Neuronal stem cell (in vitro differentiated cells): ENCODE results near the gene RCOR2.
A peak's percentile ranks its signal among the peaks of the same experiment; 100 is the strongest.

ENCODE experiments used
- DNase-seq: peaks from one replicate; pipeline ENCODE4 v3.0.0-alpha.2; 2013; ENCODE audit warnings: low spot score
- H2AFZ ChIP-seq: one replicate; pipeline ENCODE4 v1.6.1; 2013; ENCODE audit warnings: mild to moderate bottlenecking, low read length, inconsistent platforms
- H2AK5ac ChIP-seq: 2 replicates; pipeline ENCODE4 v1.6.1; 2013; ENCODE audit warnings: low read depth, mild to moderate bottlenecking, inconsistent platforms, low read length, moderate library complexity, mixed read lengths
- H2BK120ac ChIP-seq: 2 replicates; pipeline ENCODE4 v1.6.1; 2013; ENCODE audit warnings: low read depth, mild to moderate bottlenecking, inconsistent platforms, low read length, moderate library complexity, mixed read lengths
- H2BK12ac ChIP-seq: one replicate; pipeline ENCODE4 v1.6.1; 2013; ENCODE audit warnings: low read length, inconsistent platforms
- H2BK15ac ChIP-seq: 2 replicates; pipeline ENCODE4 v1.6.1; 2013; ENCODE audit warnings: mild to moderate bottlenecking, low read length, inconsistent platforms, mixed read lengths
- H2BK5ac ChIP-seq: one replicate; pipeline ENCODE4 v1.6.1; 2013; ENCODE audit warnings: inconsistent platforms, mild to moderate bottlenecking, low read length, moderate library complexity
- H3K14ac ChIP-seq: one replicate; pipeline ENCODE4 v1.6.1; 2013; ENCODE audit warnings: low read length, inconsistent platforms
- H3K18ac ChIP-seq: 2 replicates; pipeline ENCODE4 v1.6.1; 2013; ENCODE audit warnings: low read length, inconsistent platforms
- H3K23ac ChIP-seq: 2 replicates; pipeline ENCODE4 v1.6.1; 2013; ENCODE audit warnings: low read depth, mild to moderate bottlenecking, mixed read lengths, low read length, inconsistent platforms; ENCODE audit not compliant: poor library complexity
- H3K27ac ChIP-seq: replicated peaks from 3 replicates; pipeline ENCODE4 v1.5.1; 2013; ENCODE audit warnings: low read length, inconsistent platforms
- H3K27me3 ChIP-seq, 3 experiments: 2 replicates each; pipeline ENCODE4 v1.6.1; 2013; ENCODE audit warnings: low read length in 3 of 3, mild to moderate bottlenecking in 2 of 3, inconsistent platforms in 1 of 3, low read depth in 1 of 3, mixed read lengths in 1 of 3, moderate library complexity in 1 of 3; ENCODE audit not compliant: control insufficient read depth in 3 of 3, insufficient read depth in 3 of 3
- H3K36me3 ChIP-seq, 2 donors: replicated peaks in 1 of 2; 2 replicates each; pipeline ENCODE4 v1.6.1; 2013; ENCODE audit warnings: low read length in 2 of 2; ENCODE audit not compliant: control insufficient read depth in 2 of 2, insufficient read depth in 2 of 2
- H3K4ac ChIP-seq: 2 replicates; pipeline ENCODE4 v1.6.1; 2013; ENCODE audit warnings: inconsistent platforms, mild to moderate bottlenecking, low read length, moderate library complexity
- H3K4me1 ChIP-seq, 2 donors: 1 replicate in 1 of 2; 2 replicates in 1 of 2; pipeline ENCODE4 v1.6.1; 2013; ENCODE audit warnings: low read length in 2 of 2, low read depth in 1 of 2; ENCODE audit not compliant: control insufficient read depth in 2 of 2, insufficient read depth in 1 of 2
- H3K4me2 ChIP-seq: one replicate; pipeline ENCODE4 v1.6.1; 2013; ENCODE audit warnings: mild to moderate bottlenecking, low read length, inconsistent platforms; ENCODE audit not compliant: insufficient read depth, poor library complexity, severe bottlenecking
- H3K4me3 ChIP-seq, 2 donors: 2 replicates each; pipeline ENCODE4 v1.5.1; 2013; ENCODE audit warnings: low read length in 2 of 2, mild to moderate bottlenecking in 2 of 2, inconsistent platforms in 1 of 2, moderate library complexity in 1 of 2
- H3K79me1 ChIP-seq: one replicate; pipeline ENCODE4 v1.6.1; 2013; ENCODE audit warnings: low read depth, mild to moderate bottlenecking, inconsistent platforms, low read length, moderate library complexity
- H3K9ac ChIP-seq: one replicate; pipeline ENCODE4 v1.6.1; 2013; ENCODE audit warnings: mild to moderate bottlenecking, low read depth, low read length, inconsistent platforms; ENCODE audit not compliant: poor library complexity
- H3K9me3 ChIP-seq, 2 donors: replicated peaks in 1 of 2; 2 replicates each; pipeline versions ENCODE3 to v1.6.1; 2013; ENCODE audit warnings: low read length in 2 of 2, mild to moderate bottlenecking in 2 of 2, inconsistent platforms in 1 of 2, low read depth in 1 of 2, mixed read lengths in 1 of 2, moderate library complexity in 1 of 2; ENCODE audit not compliant: control insufficient read depth in 2 of 2, insufficient read depth in 1 of 2
- H4K8ac ChIP-seq: one replicate; pipeline ENCODE4 v1.6.1; 2013; ENCODE audit warnings: low read depth, mild to moderate bottlenecking, inconsistent platforms, low read length, moderate library complexity
- H4K91ac ChIP-seq: one replicate; pipeline ENCODE4 v1.6.1; 2013; ENCODE audit warnings: low read length, low read depth, mild to moderate bottlenecking, inconsistent platforms; ENCODE audit not compliant: poor library complexity
- WGBS, 2 donors: extraction: QIAGEN DNeasy Blood & Tissue Kit; methylation state at CpG; one replicate each; pipeline ENCODE4 v1.1.7; 2013; ENCODE audit warnings: missing lambda C conversion rate in 2 of 2, mixed read lengths in 1 of 2; ENCODE audit not compliant: insufficient read length in 2 of 2, insufficient replicate concordance in 1 of 2; ENCODE audit errors: extremely low coverage in 2 of 2; 5-methylcytosine and 5-hydroxymethylcytosine counted together

RCOR2 gene

GRCh38 chr11:63920126-63920938 lies 3.4 kb upstream of the RCOR2 start:
- Histone ChIP-seq H2AFZ (peak overlapping the region; percentile 81), H3K4me3 (peak overlapping the region in 1 of 2 donors; percentile 66), H3K27ac (peak overlapping the region; percentile 91), H2BK5ac (peak overlapping the region; percentile 98), H3K27me3 (no peaks in the 10 kb centered on the region), H3K79me1 (peaks cover 11% of the 10 kb centered on the region), H4K91ac (peak overlapping the region; percentile 47), H3K36me3 (no peaks in the 10 kb centered on the region), H3K4me2 (peak overlapping the region; percentile 64), H2AK5ac (peak overlapping the region; percentile 100), H3K4me1 (peaks cover 25 to 31% of the 10 kb centered on the region in 2 donors), H3K14ac (peak overlapping the region; percentile 28), H2BK12ac (peak overlapping the region; percentile 77), H3K9ac (peak overlapping the region; percentile 86), H2BK15ac (peak overlapping the region; percentile 100), H3K4ac (peak overlapping the region; percentile 99), H3K23ac (peak overlapping the region; percentile 94), H3K9me3 (peaks cover 0 to 5% of the 10 kb centered on the region in 2 donors), H4K8ac (peak overlapping the region; percentile 55), H2BK120ac (peak overlapping the region; percentile 100), H3K18ac (peak overlapping the region; percentile 99)
- DNase-seq = no peak
- no CpG with 5 or more reads among the region's 22 CpGs for WGBS, 2 donors

- Histone ChIP-seq H3K4me3 (peak overlapping the region; percentile 16 to 66), H3K4me2 (peak overlapping the region; percentile 64), H4K91ac (peak overlapping the region; percentile 47), H3K27me3 (no peaks in the 10 kb centered on the region), H3K36me3 (peaks cover 7 to 8% of the 10 kb centered on the region in 2 donors), H3K79me1 (peaks cover 18% of the 10 kb centered on the region), H3K4me1 (peaks cover 33 to 37% of the 10 kb centered on the region in 2 donors), H3K9ac (peak overlapping the region; percentile 86), H3K9me3 (peaks cover 0 to 5% of the 10 kb centered on the region in 2 donors), H2AK5ac (peak overlapping the region; percentile 100), H3K27ac (peak overlapping the region; percentile 91), H2BK12ac (peak overlapping the region; percentile 77), H3K14ac (peak overlapping the region; percentile 28), H2AFZ (peak overlapping the region; percentile 81), H3K23ac (peak overlapping the region; percentile 94), H2BK15ac (peak overlapping the region; percentile 100), H4K8ac (peak overlapping the region; percentile 70), H2BK120ac (peak overlapping the region; percentile 100), H2BK5ac (peak overlapping the region; percentile 99), H3K18ac (peak overlapping the region; percentile 99), H3K4ac (peak overlapping the region; percentile 99)
- no CpG with 5 or more reads among the region's 41 CpGs for WGBS, 2 donors
- DNase-seq = peak; percentile 84
These were observed 2.5 kb upstream of the RCOR2 start for GRCh38 chr11:63919267-63920125.

GRCh38 chr11:63918507-63919191 lies 1.7 kb upstream of the RCOR2 start:
- DNase-seq = no peak
- WGBS, 2 donors = no CpG with 5 or more reads among the region's 9 CpGs

More at GRCh38 chr11:63918507-63919191, 1.7 kb upstream of the RCOR2 start:
- Histone ChIP-seq H3K4ac (peak overlapping the region; percentile 90), H2BK5ac (peak overlapping the region; percentile 99), H3K9me3 (peaks cover 0 to 5% of the 10 kb centered on the region in 2 donors), H3K4me1 (peaks cover 33 to 37% of the 10 kb centered on the region in 2 donors), H2AFZ (peak overlapping the region; percentile 81), H2BK120ac (peak overlapping the region; percentile 98), H2BK12ac (peak overlapping the region; percentile 97), H3K4me3 (peak overlapping the region; percentile 24 to 66), H2AK5ac (peak overlapping the region; percentile 50), H3K14ac (peak overlapping the region; percentile 78), H3K36me3 (peaks cover 15 to 17% of the 10 kb centered on the region in 2 donors), H3K79me1 (peaks cover 19% of the 10 kb centered on the region), H3K9ac (peak overlapping the region; percentile 93), H4K91ac (peak overlapping the region; percentile 97), H3K27ac (peak overlapping the region; percentile 91), H4K8ac (no peak overlapping the region), H2BK15ac (peak overlapping the region; percentile 84), H3K18ac (peak overlapping the region; percentile 100), H3K4me2 (peak overlapping the region; percentile 69), H3K27me3 (no peaks in the 10 kb centered on the region), H3K23ac (peak overlapping the region; percentile 87)
